GM10847 (cell line): Measurements from ENCODE around the gene ICE2.

ENCODE experiments used
- POLR2A ChIP-seq: IDR thresholded peaks from 2 replicates; pipeline ENCODE4 v1.6.1; 2011; ENCODE audit not compliant: insufficient read length; ENCODE audit errors: extremely low read depth

Gene ICE2

DNA sequence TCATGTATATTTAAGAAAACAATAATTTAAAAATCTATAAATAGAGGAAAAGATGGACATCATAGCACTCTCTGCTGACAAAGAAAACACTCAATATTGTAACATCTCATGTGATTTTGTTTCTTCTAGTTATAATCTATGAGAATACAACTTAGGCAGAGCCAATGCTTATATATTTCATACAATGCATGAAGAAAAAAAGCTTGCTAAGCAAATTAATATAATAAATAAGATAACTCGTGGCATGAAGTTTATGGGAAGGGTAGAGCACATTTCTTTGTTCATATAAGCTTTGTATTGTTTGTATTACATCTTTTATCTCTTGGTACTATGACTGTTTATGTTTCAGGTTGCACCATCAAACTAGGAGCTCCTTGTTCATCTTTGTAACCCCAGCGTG lies 73.5 kb downstream of the ICE2 start:
- no peak for TF ChIP-seq POLR2A

DNA sequence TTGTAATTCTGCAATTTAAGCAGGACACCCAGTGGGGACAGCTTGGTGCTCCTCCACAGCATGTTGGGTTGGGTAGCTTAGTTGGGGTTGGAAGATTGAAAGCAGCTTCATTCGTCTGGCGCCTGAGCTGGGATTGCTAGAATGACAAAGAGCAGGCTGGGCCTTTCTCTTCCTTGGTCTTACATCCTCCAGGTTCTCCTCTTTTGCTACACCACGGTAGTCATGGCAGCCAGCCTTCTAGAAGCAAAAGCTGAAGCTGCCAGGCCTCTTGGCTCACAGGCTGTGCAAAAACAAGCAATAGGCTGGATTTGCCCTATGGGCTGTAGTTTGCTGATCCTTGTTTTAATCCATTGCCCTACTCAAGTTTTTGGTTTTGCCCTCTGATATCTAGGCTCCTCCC lies 78.0 kb downstream of the ICE2 start:
- no peak for TF ChIP-seq POLR2A

DNA sequence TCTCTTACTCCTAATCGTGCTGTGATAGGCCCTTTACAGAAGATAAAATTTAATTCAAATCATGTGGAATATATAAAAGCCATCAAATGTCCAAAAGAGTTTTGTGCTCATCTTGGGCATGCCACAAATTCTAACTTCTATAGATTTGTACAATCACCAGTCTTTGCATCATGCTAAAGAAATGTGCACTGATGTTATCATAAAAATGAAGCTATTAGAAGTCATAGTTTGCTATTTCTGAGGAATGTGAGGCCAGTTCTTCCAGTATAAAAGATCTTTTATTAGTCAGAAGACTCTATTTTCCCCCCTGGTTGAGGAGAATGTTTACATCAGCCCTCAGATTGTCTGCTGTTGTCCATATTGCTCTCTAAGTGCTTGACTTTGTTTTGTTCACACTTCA lies 79.0 kb downstream of the ICE2 start:
- no peak for TF ChIP-seq POLR2A

DNA sequence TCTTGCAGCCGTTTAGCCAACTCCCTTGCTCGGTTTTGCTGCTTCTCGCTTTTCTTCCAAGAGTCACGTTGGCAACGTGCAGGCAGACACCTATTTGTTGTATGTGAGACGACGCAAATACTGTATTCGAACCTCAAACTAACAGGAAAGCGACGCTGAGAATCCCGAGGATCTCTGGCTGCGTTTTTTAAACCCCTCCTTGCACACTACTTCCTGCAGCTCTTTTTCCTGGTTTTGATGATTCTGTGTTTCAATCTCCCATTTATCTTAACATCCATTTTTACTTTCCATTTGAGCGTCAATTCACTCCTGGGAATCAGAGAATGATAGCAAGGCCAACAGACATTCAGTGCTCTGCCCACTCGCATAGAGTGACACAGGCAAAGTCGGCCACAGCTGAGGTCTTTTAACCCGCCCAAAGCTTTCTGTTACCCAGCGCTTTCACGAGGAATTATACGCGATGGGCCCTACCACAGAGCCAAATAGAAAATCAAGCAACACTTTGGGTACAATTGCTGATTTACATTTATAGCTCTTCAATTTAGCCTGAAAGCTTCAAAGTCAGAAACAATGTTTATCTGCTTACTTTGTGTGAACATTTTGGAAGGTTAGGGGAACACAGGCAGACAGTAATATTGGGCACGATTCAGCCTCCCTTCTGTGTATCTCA lies 79.6 kb downstream of the ICE2 start:
- TF ChIP-seq POLR2A = no peak

DNA sequence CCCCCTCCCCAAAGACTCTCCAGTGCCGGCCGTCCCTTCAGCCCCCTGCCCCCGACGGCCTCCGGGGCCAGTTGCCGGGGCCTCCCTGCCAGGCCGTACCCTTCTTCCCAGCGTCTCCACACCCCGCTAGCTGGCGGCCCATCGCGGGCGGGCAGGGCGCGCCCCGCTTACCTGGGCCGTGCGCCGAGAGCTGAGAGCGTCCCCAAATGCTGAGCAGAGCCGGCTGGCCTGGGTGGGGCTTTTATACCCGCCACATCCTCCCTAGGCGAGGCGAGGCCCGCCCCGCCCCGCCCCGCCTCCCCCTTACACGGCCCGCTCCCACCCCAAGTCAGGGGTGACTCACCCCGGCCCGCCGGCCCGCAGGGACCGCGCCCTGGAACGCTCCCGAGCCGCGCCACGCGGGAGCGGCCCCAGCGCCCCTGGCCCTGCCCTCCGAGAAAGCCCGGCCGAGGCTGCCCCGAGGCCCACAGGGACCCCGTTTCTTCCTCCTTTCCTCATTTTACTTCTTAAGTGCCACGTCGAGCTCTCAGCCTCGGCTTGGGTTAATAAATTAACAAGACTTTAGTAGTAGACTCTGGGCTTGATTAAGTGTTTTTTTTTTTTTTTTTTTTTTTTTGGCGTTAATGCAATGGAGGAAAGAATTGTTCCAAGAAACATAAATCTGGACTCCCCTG lies 81.0 kb downstream of the ICE2 start, which contains the start of gene ANXA2:
ANXA2 (minus strand) TSS at position 215 of the 674 bp plus-strand sequence. CDS start 11,911 bp downstream, outside the sequence.
- TF ChIP-seq POLR2A = peak; percentile 80

DNA sequence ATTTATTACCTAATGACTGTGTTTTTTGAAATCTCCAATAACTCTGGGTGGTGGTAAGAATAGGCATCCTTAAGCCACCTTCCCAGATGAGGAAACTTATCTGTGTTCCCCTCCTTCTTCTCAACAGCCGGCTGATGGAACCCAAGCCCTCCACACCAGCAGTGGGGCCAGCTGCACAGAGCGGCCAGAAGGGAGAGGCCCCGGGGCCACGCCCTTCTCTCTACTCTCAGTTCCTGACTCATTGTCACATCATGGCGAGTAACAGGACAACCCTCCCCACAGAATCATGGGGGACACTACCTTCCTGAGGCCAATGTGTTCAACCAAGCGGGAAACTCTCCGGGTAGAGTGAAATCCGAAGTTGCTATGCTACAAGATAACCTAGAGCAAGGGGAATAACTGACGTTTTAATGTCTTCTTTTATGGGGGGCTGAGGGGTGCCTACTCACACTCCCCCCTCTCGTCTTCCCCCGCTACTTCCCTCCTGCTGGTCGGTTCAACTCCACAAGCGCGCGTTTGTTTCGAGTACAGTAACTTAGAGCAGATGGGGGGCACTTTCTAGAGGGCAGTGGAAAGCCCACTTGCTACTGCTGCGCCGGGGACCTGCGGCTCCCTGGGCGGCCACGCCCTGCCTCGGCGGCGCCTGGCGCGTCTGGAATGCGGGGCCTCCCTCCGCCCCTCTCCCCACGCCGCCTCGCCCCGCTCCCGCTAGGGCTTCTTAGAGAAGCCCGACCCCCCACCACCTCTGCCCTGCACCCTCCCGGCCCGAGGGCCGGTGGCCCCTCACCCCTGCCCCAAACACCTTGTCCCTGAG lies 81.8 kb downstream of the ICE2 start:
- TF ChIP-seq POLR2A = peak; percentile 26

DNA sequence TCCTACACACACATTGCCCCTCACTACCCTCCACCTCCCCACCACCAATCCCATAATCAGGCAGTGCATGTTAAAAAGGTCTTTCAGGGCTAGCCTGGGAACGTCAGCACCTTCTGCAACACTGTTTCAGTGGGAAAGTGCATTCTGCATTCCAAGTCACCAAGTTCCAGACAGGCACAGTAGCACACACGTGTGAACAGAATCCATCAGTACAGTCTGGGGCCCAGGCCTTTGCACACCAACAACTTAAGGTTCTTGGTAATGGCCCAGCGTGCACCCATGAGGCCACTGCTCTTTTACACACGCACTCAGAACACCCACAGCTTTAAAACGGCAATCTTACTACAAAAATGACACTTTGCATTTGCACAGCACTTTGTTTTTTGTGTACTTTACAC lies 82.4 kb downstream of the ICE2 start:
- TF ChIP-seq POLR2A = no peak

DNA sequence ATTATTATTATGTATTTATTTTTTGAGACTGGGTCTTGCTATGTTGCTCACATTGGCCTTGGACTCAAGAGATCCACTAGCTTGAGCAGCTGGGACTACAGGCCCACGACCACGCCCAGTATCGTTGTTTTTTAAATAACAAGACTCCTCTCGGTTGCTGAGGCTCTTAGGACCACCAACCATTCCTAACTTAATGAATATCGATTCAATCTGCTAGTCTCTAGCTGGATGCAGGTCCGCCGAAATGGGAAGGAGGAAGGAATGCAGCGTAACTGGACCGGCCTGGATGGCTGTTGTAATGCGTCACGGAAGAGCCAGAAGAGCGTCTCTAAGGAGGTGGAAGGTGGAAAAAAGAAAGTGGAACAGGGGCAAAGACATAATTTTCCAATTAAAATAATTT lies 82.8 kb downstream of the ICE2 start:
- no peak for TF ChIP-seq POLR2A

DNA sequence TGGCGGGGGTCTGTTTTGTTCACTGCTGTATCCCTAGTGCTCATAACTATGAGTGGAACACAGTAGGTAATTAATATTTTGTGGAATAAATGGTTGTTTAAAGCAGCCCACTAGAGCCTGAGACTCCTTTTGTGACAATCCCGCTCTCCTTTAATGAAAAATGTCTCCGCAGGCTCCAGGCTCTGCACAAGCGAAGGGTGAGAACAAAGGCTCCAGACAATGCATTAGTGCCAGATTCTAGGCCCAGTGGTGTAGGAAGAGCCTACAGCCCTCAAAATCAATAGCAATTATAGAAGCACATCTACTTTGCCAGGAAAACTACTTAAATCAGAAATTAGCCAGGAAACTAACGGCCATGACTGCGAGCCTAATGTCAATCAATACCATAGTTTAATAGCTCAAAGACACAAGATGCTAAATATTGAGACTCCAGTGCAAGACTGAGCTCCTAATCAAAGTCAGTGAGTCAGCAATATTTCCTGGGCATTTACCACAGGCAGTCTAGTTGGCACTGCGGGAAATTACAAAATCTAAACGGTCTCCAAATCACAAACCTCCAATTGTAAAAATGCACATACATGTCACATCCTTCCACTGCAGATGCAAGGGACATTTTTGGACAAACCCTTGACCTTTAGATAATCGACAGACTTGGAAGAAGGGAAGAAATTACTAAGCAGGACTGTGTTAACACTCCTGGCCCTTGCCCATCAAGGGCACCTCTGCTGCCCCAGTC lies 83.5 kb downstream of the ICE2 start:
- TF ChIP-seq POLR2A = no peak

DNA sequence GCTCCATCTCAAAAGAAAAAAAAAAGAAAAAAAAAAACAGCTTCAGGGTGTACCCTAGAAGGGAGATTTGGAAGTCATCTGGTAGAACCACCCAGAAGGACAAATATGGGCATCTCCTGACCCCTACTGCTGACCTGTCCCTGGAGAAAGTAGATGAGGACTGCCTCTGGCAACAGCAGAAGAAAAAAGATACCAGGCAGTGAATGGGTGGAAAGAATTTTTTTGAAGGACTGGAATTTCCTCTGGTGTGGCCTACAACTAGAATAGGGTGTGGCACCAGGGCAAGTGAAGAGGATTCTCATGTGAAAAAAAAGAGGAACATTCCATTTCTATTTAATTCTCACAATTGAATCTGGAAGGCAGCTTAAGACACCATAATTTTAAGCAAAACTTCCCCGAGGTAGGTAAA lies 84.2 kb downstream of the ICE2 start:
- no peak for TF ChIP-seq POLR2A

DNA sequence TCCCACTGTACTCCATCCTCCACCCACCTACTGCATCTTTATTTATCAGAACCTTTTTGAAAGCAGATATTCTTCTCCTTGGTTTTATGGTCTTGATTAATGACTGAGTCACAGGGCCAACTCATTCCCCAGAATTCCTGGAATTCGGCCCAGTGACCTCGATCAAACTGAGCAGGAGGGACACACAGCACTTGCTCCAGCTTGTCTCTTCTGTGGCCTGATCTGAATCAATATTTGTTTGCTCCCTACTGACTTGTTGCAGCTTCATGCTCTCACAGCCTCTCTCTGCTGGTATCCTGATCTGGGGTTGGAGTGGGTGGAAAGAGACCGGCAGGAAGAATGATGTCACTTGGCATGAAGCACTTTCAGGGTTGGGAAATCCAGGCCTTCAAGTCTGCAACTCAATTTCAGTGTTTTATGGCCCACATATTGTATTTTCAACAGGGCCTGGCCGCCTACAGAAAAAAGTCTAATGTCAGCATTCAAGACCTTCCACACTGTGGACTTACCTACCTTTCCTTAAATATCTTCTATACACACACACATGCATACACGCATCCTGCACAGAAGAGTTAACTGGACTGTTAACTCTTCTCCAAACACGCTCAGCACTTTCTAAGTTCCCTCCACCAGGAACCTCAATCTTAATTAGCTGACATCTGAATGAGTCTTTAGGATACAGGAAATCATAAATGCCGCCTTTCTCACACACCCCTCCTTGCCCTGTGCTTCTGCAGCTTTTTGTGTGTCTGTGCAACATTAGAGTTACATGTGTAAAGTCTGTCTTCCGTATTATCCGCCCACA lies 85.8 kb downstream of the ICE2 start:
- no peak for TF ChIP-seq POLR2A

DNA sequence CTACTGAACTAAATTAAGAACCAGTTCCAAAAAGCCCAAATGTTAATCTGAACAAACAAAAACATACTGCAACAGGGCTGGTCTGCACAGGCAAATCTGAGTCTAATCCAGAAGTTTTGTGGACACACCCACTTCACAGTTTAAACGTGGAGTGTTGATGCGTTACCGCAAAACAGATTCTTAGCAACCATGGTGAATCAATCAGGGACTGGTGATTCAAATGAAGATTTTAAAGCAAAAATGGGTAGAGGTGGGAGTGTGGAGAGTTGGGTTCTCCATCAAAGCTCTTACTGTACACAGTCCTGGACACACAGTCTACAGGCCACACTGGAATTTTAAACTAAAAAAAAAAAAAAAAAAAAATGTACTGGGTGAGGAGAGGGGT lies 86.3 kb downstream of the ICE2 start:
- TF ChIP-seq POLR2A = no peak

DNA sequence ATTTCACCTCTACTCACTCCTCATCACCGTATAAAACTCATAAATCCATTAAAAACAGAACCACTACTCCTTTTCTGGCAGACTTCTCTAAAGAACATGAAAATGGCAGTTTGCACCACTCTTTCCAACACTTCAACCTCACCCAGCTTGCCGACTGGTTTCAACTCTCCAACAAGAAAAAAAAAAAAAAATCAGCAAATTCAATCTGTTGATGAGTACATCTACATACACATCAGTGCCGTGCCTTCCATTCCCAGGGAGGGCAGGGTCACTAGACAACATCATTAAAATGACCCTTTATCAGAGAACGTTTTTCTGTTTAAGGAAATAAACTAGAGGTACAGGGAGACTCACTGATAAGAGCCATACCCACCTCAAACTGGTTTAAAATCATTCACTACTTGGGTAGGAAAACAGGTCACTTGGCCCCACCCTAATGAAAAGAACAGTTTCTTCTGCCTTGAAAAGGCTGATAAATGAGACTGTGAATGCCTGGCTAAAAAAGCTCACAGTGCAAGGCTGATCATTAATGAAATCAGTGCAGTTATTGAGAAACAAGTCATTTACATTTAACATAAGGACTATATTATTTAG lies 87.1 kb downstream of the ICE2 start:
- no peak for TF ChIP-seq POLR2A

DNA sequence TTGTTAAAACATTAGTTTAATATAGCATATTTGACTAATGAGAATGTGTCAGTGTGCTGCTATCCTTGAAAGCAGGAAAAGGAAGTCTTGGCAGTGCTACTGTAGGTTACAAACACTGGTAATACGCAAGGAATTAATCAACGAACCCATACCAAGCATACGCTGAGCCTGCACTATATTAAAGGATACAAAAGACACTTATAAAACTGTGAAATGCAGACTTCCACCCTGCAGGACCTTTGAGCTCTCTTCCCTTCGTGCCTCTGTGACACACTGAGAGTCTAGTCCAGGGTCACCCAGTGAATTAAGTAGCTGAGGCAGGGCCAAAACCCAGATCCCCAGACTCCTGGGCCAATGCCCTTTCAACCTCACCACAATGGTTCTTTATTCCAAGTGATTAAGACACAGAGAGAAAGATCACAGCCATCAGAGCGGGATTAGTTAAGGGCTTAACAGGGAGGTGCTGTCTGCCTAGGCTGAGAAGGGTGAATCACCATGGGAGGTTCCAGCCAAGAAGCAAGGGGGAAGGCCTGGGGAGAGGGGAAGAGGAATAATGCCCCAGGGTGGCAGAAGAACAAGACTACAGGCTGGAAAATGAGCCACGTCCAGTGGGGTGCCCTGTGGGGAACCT lies 88.0 kb downstream of the ICE2 start:
- no peak for TF ChIP-seq POLR2A
